Measurements from ENCODE around the gene GTF2H2.
"Not testable (repeated sequence)": the region's sequence is repeated elsewhere in the genome, so short reads cannot be mapped to it uniquely, and the experiment has no call there.

Gene GTF2H2

DNA sequence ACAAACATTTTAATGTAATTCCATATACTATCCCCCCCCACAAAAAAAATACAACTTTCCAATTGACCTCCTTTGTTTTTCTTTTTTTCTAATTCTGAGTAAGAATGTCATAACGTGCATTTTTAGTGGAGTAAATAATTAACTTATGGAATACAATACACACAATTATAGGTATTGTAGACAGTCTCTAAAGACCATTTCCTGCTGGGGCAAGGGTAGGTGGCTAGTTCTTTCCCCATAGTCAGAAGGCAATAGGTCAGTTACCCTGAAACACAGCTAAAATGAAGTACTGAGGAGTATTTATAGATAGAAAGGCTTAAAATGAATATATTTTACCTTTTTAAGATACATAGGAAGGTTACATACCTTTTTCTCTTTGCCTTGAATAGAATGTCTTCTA is 6.2 kb downstream of the GTF2H2 start:
- no CpG with 5 or more reads among the region's 1 CpG for WGBS
- H3K27me3 ChIP-seq (ENCODE audit: insufficient read depth, low read length); H3K9me3 ChIP-seq (ENCODE audit: insufficient read depth, low read depth, low read length); H3K4me1 ChIP-seq (ENCODE audit: insufficient read depth, low read length); H3K27ac ChIP-seq (ENCODE audit: low read depth, low read length); H3K36me3 ChIP-seq (ENCODE audit: insufficient read depth, low read length); H3K9ac ChIP-seq (ENCODE audit: low read depth, low read length); H3K4me3 ChIP-seq (ENCODE audit: low read length): not testable (repeated sequence)

DNA sequence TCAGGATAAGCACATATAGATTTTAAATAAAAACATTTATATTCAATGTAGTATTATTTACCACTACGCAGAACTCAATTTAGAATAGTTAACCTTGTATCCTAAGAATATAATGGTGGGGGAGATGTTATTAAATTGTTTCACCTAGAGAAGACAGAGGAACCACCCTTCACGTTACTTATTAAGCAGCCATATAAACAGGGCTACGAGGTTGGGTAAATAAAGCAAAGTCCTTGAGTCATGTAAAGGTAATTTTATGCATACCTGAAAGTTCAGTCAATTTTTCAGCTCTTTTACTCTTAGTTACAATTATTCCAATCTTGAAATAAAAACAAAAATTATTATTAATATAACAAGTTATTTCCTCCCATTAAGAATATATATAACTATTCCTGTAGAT is 8.1 kb downstream of the GTF2H2 start:
- not testable (repeated sequence) for H3K27me3 ChIP-seq (ENCODE audit: insufficient read depth, low read length); H3K27ac ChIP-seq (ENCODE audit: low read depth, low read length); H3K36me3 ChIP-seq (ENCODE audit: insufficient read depth, low read length); H3K4me3 ChIP-seq (ENCODE audit: low read length); H3K9ac ChIP-seq (ENCODE audit: low read depth, low read length); H3K9me3 ChIP-seq (ENCODE audit: insufficient read depth, low read depth, low read length); H3K4me1 ChIP-seq (ENCODE audit: insufficient read depth, low read length)
- WGBS: no CpG with 5 or more reads among the region's 3 CpGs

DNA sequence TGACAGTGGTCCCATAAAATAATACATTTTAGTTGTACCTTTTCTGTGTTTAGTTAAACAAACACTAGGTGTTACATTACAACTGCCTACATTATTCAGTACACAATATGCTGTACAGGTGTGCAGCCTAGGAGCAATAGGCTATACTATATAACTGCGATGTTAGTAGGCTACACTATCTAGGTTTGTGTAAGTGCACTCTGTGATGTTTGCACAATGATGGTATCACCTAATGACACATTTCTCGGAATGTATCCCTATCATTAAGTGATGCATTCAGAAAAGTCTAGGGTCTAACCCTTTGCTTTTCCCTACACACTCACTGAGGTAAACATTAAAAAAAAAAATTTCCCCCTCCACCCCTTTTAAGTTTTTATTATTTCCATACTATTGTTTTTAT is 22.7 kb downstream of the GTF2H2 start:
- H3K9ac ChIP-seq (ENCODE audit: low read depth, low read length); H3K27ac ChIP-seq (ENCODE audit: low read depth, low read length); H3K36me3 ChIP-seq (ENCODE audit: insufficient read depth, low read length); H3K4me3 ChIP-seq (ENCODE audit: low read length); H3K9me3 ChIP-seq (ENCODE audit: insufficient read depth, low read depth, low read length); H3K4me1 ChIP-seq (ENCODE audit: insufficient read depth, low read length); H3K27me3 ChIP-seq (ENCODE audit: insufficient read depth, low read length): not testable (repeated sequence)
- 100% methylated on average over 1 of the region's 2 CpGs for WGBS

DNA sequence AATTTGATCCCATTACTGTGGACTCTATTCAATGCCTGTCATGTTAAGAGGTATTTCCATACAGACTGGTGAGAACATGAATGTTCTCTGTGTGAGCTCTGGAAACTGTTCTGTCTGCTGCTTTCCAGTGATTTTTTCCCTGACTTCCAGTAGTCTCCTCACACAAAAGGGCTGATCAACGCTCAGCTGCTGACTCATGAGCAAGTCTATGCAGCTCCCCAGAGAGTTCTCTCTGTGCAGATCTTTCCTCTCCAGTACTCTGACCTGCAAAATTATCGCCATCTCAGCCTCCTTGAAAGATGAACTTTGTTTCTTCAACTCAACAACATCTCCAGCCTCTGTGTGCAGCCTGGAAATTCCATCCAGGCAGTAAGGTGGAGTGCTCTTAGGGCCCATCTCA is 23.3 kb downstream of the GTF2H2 start:
- H3K27ac ChIP-seq (ENCODE audit: low read depth, low read length); H3K4me3 ChIP-seq (ENCODE audit: low read length); H3K9ac ChIP-seq (ENCODE audit: low read depth, low read length); H3K36me3 ChIP-seq (ENCODE audit: insufficient read depth, low read length); H3K27me3 ChIP-seq (ENCODE audit: insufficient read depth, low read length); H3K4me1 ChIP-seq (ENCODE audit: insufficient read depth, low read length); H3K9me3 ChIP-seq (ENCODE audit: insufficient read depth, low read depth, low read length): not testable (repeated sequence)
- no CpG with 5 or more reads among the region's 2 CpGs for WGBS

DNA sequence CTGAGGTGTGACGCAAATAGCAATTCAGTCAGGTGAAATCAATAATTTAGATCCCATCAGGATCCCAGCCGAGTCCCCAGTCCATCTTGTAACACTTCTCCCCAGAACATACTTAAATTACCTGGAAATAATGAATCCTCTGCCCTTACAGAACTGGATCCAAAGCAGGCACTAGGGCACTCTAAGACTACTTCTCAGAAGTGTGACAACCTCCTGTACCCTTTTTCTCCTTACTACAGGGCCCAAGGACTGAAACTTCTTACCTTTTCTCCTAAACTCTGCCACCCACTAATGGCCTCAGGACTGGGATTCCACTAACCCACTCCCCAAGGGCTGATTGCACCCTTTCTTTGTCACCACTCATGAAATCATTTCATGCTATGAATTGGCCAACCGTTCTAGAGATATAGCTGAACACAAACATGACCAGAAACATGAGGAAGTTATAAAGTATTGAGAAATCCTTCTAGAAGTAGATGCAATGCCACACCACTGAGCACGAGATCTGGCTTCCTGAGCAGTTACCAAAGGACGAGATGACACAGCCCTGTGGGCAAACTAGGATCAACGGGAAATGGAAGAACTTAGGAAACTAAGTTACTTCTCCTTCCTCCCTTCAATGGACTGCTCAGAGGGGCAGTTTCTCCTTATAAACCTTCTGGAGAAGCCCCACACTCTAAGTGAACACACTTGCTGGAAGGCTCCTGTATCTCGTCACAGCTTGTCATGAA is 36.3 kb downstream of the GTF2H2 start:
- not testable (repeated sequence) for H3K36me3 ChIP-seq (ENCODE audit: insufficient read depth, low read length); H3K4me3 ChIP-seq (ENCODE audit: low read length); H3K27me3 ChIP-seq (ENCODE audit: insufficient read depth, low read length); H3K9ac ChIP-seq (ENCODE audit: low read depth, low read length); H3K4me1 ChIP-seq (ENCODE audit: insufficient read depth, low read length); H3K27ac ChIP-seq (ENCODE audit: low read depth, low read length); H3K9me3 ChIP-seq (ENCODE audit: insufficient read depth, low read depth, low read length)
- WGBS: no CpG with 5 or more reads among the region's 7 CpGs

DNA sequence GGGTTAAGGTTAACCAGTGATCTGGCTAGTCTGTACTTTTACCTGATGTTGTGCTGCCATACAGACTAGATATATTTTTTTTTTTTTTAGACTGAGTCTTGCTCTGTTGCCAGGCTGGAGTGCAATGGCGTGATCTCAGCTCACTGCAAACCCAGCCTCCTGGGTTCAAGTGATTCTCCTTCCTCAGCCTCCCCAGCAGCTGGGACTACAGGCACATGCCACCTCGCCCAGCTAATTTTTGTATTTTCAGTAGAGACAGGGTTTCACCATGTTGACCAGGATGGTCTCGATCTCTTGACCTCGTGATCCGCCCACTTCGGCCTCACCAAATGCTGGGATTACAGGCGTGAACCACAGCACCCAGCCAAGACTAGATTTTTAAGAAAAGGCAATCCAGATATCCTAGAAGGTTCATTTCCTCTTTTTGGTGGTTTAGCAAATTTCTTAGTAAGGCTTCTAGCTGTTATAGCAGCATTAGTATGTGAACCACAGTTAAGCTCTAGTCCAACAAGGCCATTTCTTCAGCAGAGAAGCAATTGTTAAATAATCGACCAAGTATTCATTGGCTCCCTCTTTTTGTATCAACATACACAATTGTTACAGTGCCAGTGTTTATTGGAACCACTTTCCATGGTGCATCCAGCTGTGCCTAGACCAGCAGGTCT is 42.1 kb downstream of the GTF2H2 start, which contains the start of gene NAIP:
Gene NAIP, minus strand, starts transcription at position 51 of the 665 bp plus-strand sequence. CDS start 12,424 bp downstream, outside the sequence.
- no CpG with 5 or more reads among the region's 8 CpGs for WGBS
- H3K4me3 ChIP-seq (ENCODE audit: low read length); H3K27ac ChIP-seq (ENCODE audit: low read depth, low read length); H3K27me3 ChIP-seq (ENCODE audit: insufficient read depth, low read length); H3K9ac ChIP-seq (ENCODE audit: low read depth, low read length); H3K9me3 ChIP-seq (ENCODE audit: insufficient read depth, low read depth, low read length); H3K4me1 ChIP-seq (ENCODE audit: insufficient read depth, low read length); H3K36me3 ChIP-seq (ENCODE audit: insufficient read depth, low read length): not testable (repeated sequence)

DNA sequence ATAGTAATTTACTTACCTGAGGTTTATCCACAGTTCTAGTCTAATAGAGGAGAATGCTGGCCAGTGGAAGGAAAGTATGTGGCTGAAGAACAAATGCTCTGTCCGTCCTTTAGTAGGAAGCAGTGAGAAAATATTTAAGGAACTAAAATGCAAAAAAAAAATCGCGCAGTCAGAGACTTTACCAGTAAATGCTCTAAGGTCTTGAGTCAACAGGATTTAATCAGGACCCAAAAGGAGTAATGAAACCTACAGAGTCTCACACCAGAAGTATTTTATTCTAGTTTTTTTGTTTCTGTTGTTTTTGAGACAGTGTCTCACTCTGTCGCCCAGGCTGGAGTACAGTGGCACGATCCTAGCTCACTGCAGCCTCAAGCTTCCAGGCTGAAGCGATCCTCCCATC is 46.8 kb downstream of the GTF2H2 start:
- not testable (repeated sequence) for H3K9ac ChIP-seq (ENCODE audit: low read depth, low read length); H3K4me1 ChIP-seq (ENCODE audit: insufficient read depth, low read length); H3K4me3 ChIP-seq (ENCODE audit: low read length); H3K9me3 ChIP-seq (ENCODE audit: insufficient read depth, low read depth, low read length); H3K36me3 ChIP-seq (ENCODE audit: insufficient read depth, low read length); H3K27ac ChIP-seq (ENCODE audit: low read depth, low read length); H3K27me3 ChIP-seq (ENCODE audit: insufficient read depth, low read length)
- WGBS: no CpG with 5 or more reads among the region's 6 CpGs

DNA sequence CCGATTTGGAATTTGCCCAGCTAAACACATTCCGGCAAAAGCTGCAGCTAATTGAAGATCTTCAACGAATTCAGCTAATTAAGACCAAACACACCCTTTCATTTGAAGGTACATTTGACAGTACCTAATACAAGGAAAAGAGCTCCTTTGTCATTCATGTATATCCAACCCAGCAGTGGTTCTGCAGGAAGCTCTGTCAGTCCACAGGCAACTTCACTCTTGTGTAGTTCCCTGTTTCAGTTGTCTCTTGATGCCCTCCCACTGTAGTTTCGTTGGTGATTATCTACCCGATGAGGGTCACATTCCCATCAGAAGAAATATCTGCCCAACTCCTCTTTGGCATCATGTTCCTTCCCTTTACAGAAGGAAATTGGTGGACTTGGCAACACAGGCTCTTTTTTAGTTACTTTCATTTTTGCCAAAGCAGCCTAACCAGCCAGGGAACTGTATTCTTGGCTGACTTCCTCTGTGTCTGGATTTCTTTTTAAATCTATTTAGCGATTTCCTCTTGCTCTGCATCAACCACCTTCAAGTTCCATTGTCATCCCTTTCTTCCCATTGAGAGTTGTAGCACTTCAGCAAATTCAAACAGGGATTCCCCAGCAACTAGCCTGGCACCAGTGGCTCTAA is 49.0 kb downstream of the GTF2H2 start:
- H3K27me3 ChIP-seq (ENCODE audit: insufficient read depth, low read length); H3K4me1 ChIP-seq (ENCODE audit: insufficient read depth, low read length); H3K27ac ChIP-seq (ENCODE audit: low read depth, low read length); H3K9ac ChIP-seq (ENCODE audit: low read depth, low read length); H3K4me3 ChIP-seq (ENCODE audit: low read length); H3K9me3 ChIP-seq (ENCODE audit: insufficient read depth, low read depth, low read length); H3K36me3 ChIP-seq (ENCODE audit: insufficient read depth, low read length): not testable (repeated sequence)
- no CpG with 5 or more reads among the region's 6 CpGs for WGBS

DNA sequence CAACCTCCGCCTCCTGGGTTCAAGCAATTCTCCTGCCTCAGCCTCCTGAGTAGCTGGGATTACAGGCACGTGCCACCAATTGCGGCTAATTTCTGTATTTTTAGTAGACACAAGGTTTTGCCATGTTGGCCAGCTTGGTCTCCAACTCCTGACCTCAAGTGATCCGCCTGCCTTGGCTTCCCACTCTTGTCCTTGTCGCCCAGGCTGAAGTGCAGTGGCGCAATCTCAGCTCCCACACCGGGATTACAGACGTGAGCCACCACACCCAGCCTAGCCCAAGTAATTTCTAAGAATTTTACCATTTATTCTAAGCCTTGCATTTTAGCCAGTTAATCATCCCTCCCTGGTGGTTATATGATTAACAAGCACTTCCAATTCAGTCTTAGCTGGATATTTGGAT is 53.3 kb downstream of the GTF2H2 start:
- 94% methylated on average over 8 of the region's 8 CpGs for WGBS
- Histone ChIP-seq H3K27ac (ENCODE audit: low read depth, low read length) (no peak overlapping the region), H3K4me1 (ENCODE audit: insufficient read depth, low read length) (no peaks in the 10 kb centered on the region), H3K9ac (ENCODE audit: low read depth, low read length) (no peak overlapping the region), H3K4me3 (ENCODE audit: low read length) (no peak overlapping the region), H3K9me3 (ENCODE audit: insufficient read depth, low read depth, low read length) (no peaks in the 10 kb centered on the region), H3K36me3 (ENCODE audit: insufficient read depth, low read length) (no peaks in the 10 kb centered on the region), H3K27me3 (ENCODE audit: insufficient read depth, low read length) (no peaks in the 10 kb centered on the region)

DNA sequence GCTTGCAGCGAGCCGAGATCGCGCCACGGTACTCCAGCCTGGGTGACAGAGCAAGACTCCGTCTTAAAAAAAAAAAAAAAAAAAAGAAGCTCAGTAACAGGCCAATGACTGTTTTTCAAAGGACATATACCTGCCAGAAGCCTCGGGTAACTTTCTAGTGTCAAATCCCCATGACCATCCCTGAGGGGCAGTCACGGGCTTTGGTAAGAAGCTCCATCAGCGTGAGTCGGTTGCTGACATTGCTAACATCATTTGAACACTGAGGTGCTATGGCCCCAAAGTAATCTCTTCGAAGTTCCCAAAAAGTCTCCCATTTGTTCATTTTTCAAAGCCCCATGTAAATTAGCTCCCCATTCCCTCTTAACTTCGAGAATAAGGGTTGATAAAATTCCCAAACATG is 53.9 kb downstream of the GTF2H2 start:
- Histone ChIP-seq H3K9ac (ENCODE audit: low read depth, low read length) (no peak overlapping the region), H3K4me1 (ENCODE audit: insufficient read depth, low read length) (no peaks in the 10 kb centered on the region), H3K4me3 (ENCODE audit: low read length) (no peak overlapping the region), H3K9me3 (ENCODE audit: insufficient read depth, low read depth, low read length) (no peaks in the 10 kb centered on the region), H3K27ac (ENCODE audit: low read depth, low read length) (no peak overlapping the region), H3K27me3 (ENCODE audit: insufficient read depth, low read length) (no peaks in the 10 kb centered on the region), H3K36me3 (ENCODE audit: insufficient read depth, low read length) (no peaks in the 10 kb centered on the region)
- WGBS: 91% methylated on average over 12 of the region's 12 CpGs

DNA sequence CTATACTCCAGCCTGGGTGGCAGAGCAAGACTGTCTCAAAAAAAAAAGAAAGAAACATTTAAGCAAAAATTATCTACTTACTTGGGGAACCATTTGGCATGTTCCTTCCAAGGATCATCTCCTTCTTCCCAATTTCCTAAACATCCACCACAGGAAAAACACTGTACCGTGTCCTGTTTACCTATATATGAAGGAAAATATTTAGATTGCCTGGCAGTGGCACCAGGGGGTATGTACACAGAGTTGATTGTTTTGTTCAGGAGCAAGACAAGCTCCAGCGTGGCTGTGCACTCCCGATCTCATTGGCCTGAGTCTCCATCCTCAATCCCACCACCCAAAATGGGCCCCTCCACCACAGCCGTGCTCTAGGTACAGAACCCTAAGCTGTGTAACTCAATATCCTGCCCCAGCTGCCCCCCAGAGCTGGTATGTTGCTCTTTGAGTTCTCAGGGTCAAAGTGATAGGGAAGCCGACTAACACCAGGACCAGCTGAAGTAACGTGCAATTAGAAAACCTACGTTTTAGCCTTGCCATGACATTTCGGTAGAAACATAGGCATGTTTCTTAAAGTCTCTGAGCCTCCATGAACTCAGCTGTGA is 56.2 kb downstream of the GTF2H2 start:
- H3K9ac ChIP-seq (ENCODE audit: low read depth, low read length): no peak overlapping the region
- no peak overlapping the region for H3K27ac ChIP-seq (ENCODE audit: low read depth, low read length)
- H3K27me3 ChIP-seq (ENCODE audit: insufficient read depth, low read length): no peaks in the 10 kb centered on the region
- no peaks in the 10 kb centered on the region for H3K9me3 ChIP-seq (ENCODE audit: insufficient read depth, low read depth, low read length)
- H3K36me3 ChIP-seq (ENCODE audit: insufficient read depth, low read length): no peaks in the 10 kb centered on the region
- WGBS: 94% methylated on average over 8 of the region's 8 CpGs
- H3K4me3 ChIP-seq (ENCODE audit: low read length): no peak overlapping the region
- no peaks in the 10 kb centered on the region for H3K4me1 ChIP-seq (ENCODE audit: insufficient read depth, low read length)

Measured in HUES64 (cell line).